Liver (tissue), 9 donors: ENCODE measurements around the gene PRCC. TPM values are rescaled to one million over a fixed set of nuclear protein-coding genes. Genes with fewer than 3 reads are reported as not detected.
"Not testable (repeated sequence)": the region's sequence is repeated elsewhere in the genome, so short reads cannot be mapped to it uniquely, and the experiment has no call there.

Source experiments
- DNase-seq: peaks from one replicate; pipeline ENCODE4 v3.0.0-alpha.2; 2017; ENCODE audit warnings: low spot score
- H3K27ac ChIP-seq, 2 donors: one replicate each; pipeline ENCODE4 v1.7.0; 2013; ENCODE audit warnings: inconsistent platforms in 2 of 2, low read length in 2 of 2, control low read depth in 1 of 2, low read depth in 1 of 2, mild to moderate bottlenecking in 1 of 2
- H3K27me3 ChIP-seq, 4 donors: one replicate each; pipeline versions ENCODE4 v1.6.1 to v1.7.0; 2013; ENCODE audit warnings: low read length in 3 of 4, inconsistent platforms in 1 of 4, mild to moderate bottlenecking in 1 of 4, moderate library complexity in 1 of 4; ENCODE audit not compliant: control insufficient read depth in 4 of 4, insufficient read depth in 4 of 4
- H3K36me3 ChIP-seq, 4 donors: one replicate each; pipeline versions ENCODE4 v1.6.1 to v1.7.0; 2013; ENCODE audit warnings: low read length in 3 of 4, mild to moderate bottlenecking in 3 of 4, low read depth in 1 of 4, moderate library complexity in 1 of 4; ENCODE audit not compliant: control insufficient read depth in 4 of 4, insufficient read depth in 3 of 4
- H3K4me1 ChIP-seq, 4 donors: one replicate each; pipeline versions ENCODE4 v1.6.1 to v1.7.0; 2013; ENCODE audit warnings: low read length in 3 of 4, mild to moderate bottlenecking in 3 of 4, moderate library complexity in 1 of 4; ENCODE audit not compliant: control insufficient read depth in 4 of 4, insufficient read depth in 4 of 4
- H3K4me3 ChIP-seq, 3 donors: one replicate each; pipeline versions ENCODE4 v1.6.1 to v1.7.0; 2013; ENCODE audit warnings: low read length in 3 of 3, control low read depth in 1 of 3, low read depth in 1 of 3, mild to moderate bottlenecking in 1 of 3
- H3K9ac ChIP-seq, 2 donors: one replicate each; pipeline ENCODE4 v1.7.0; 2013; ENCODE audit warnings: low read length in 2 of 2, mild to moderate bottlenecking in 2 of 2, moderate library complexity in 2 of 2, control low read depth in 1 of 2, low read depth in 1 of 2
- H3K9me3 ChIP-seq, 4 donors: one replicate each; pipeline versions ENCODE4 v1.6.1 to v1.7.0; 2013; ENCODE audit warnings: low read length in 3 of 4; ENCODE audit not compliant: control insufficient read depth in 4 of 4
- EGR1 ChIP-seq, 2 donors: IDR thresholded peaks; 2 replicates each; pipeline ENCODE4 v1.6.1; 2016 to 2018; ENCODE audit warnings: antibody characterized with exemption in 2 of 2, low read depth in 2 of 2
- FOXA1 ChIP-seq: IDR thresholded peaks from 2 replicates; pipeline ENCODE4 v1.6.1; 2016; ENCODE audit warnings: antibody characterized with exemption
- FOXA2 ChIP-seq: IDR thresholded peaks from 2 replicates; pipeline ENCODE4 v1.6.1; 2016; ENCODE audit warnings: antibody characterized with exemption
- GABPA ChIP-seq, 2 donors: IDR thresholded peaks in 1 of 2; conservative IDR thresholded peaks in 1 of 2; 2 replicates each; pipeline ENCODE4 v1.6.1; 2016; ENCODE audit warnings: antibody characterized with exemption in 2 of 2, mild to moderate bottlenecking in 1 of 2, moderate library complexity in 1 of 2
- HNF4A ChIP-seq, 2 donors: conservative IDR thresholded peaks; 2 replicates each; pipeline ENCODE4 v1.6.1; 2016; ENCODE audit warnings: antibody characterized with exemption in 2 of 2, mild to moderate bottlenecking in 2 of 2
- HNF4G ChIP-seq: IDR thresholded peaks from 2 replicates; pipeline ENCODE4 v1.6.1; 2016; ENCODE audit warnings: antibody characterized with exemption
- JUND ChIP-seq, 2 donors: IDR thresholded peaks; 2 replicates each; pipeline ENCODE4 v1.6.1; 2016; ENCODE audit warnings: antibody characterized with exemption in 2 of 2
- NR2F2 ChIP-seq: IDR thresholded peaks from 2 replicates; pipeline ENCODE4 v1.6.1; 2016; ENCODE audit warnings: antibody characterized with exemption
- RAD21 ChIP-seq, 2 donors: IDR thresholded peaks; 2 replicates each; pipeline ENCODE4 v1.6.1; 2016; ENCODE audit warnings: antibody characterized with exemption in 2 of 2, mild to moderate bottlenecking in 2 of 2
- SP1 ChIP-seq: IDR thresholded peaks from 2 replicates; pipeline ENCODE4 v1.6.1; 2018; ENCODE audit warnings: antibody characterized with exemption, mild to moderate bottlenecking
- TAF1 ChIP-seq: conservative IDR thresholded peaks from 2 replicates; pipeline ENCODE4 v1.6.1; 2016; ENCODE audit warnings: antibody characterized with exemption, mild to moderate bottlenecking
- WGBS: extraction: QIAGEN DNeasy Blood & Tissue Kit; methylation state at CpG from one replicate; pipeline ENCODE4 v1.1.7; 2013; 5-methylcytosine and 5-hydroxymethylcytosine counted together
- polyA plus RNA-seq, 2 donors: library from polyadenylated mRNA; stranded (reverse) in 1 of 2; unstranded in 1 of 2; fragments of 200-250 nt in 1 of 2; fragments of >200 nt in 1 of 2; fragmentation: Nextera tagmentation in 1 of 2; extraction: Ambion mirVana in 1 of 2; gene quantifications; one replicate each; pipeline versions ENCODE4 v1.2.1 to v1.2.3, GENCODE V29; 2013 to 2015
- total RNA-seq, 2 donors: library from RNA; depleted of rRNA; stranded (reverse); fragments of >200 nt; gene quantifications; one replicate each; pipeline ENCODE4 v1.2.3, GENCODE V29; 2014
- TF ChIP-seq, protein P1 (sequence below): IDR thresholded peaks from 2 replicates; pipeline ENCODE4 v1.6.1; 2016; ENCODE audit warnings: antibody characterized with exemption
- TF ChIP-seq, protein P2 (sequence below): IDR thresholded peaks from 2 replicates; pipeline ENCODE4 v1.6.1; 2016; ENCODE audit warnings: antibody characterized with exemption, mild to moderate bottlenecking
- TF ChIP-seq, protein P3 (sequence below): IDR thresholded peaks from 2 replicates; pipeline ENCODE4 v1.6.1; 2016; ENCODE audit warnings: antibody characterized with exemption
- TF ChIP-seq, protein P4 (sequence below): IDR thresholded peaks from 2 replicates; pipeline ENCODE4 v1.6.1; 2016; ENCODE audit warnings: antibody characterized with exemption
- TF ChIP-seq, protein P5 (sequence below): fragments of 150-350 bp; IDR thresholded peaks from 2 replicates; pipeline ENCODE4 v1.5.1; 2017; ENCODE audit warnings: improper control_type of control experiment, low read depth, low read length; ENCODE audit not compliant: missing input control
- donor health status: healthy.
- donor health status: healthy.
- donor health status: healthy.
- donor health status: healthy.
- donor health status: healthy.

PRCC gene
- total and polyA plus RNA-seq, 4 donors: 8.8 to 19.3 (median 14.3) TPM

DNA sequence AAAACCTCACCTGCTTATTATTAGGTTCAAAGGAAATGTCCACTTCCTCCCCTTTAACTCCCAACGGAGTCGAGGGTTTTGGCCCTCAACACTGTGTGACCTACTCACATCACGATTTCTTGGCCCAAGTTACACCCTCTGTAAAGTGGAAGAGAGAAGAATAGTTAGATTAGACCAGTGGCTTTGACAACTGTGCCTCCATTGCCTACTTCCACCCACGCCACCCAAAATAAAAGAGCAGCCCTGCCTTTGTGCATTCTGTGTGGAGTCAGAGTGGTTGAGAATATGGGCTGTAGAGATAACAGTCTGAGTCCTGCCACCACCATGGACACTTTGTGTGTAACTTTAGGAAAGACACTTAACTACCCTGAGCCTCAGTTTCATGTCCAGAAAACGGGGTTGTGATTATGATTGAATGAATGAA lies 11.8 kb upstream of the PRCC start (continued):
- TF ChIP-seq, protein P1, sequence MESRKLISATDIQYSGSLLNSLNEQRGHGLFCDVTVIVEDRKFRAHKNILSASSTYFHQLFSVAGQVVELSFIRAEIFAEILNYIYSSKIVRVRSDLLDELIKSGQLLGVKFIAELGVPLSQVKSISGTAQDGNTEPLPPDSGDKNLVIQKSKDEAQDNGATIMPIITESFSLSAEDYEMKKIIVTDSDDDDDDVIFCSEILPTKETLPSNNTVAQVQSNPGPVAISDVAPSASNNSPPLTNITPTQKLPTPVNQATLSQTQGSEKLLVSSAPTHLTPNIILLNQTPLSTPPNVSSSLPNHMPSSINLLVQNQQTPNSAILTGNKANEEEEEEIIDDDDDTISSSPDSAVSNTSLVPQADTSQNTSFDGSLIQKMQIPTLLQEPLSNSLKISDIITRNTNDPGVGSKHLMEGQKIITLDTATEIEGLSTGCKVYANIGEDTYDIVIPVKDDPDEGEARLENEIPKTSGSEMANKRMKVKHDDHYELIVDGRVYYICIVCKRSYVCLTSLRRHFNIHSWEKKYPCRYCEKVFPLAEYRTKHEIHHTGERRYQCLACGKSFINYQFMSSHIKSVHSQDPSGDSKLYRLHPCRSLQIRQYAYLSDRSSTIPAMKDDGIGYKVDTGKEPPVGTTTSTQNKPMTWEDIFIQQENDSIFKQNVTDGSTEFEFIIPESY: no peak

DNA sequence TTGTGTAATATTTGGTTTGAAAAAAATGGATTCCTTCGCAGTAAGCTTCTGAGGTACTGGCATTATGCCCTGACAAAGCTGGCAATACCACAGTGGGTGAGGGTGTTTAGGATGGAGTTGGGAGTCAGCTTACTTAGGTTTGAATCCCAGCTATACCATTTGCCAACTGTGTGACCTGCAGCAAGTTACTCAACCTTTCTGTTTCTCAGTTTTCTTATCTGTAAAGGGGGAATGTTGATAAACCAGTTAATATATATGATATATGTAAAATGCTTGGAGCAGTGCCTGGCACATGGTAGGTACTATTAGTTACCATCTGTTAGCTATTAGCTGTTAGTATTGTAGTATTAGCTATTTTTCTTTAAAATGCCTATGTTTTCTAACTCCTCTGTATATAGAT lies 11.0 kb upstream of the PRCC start:
- no peaks in the 10 kb centered on the region for H3K27me3 ChIP-seq
- DNase-seq: no peak
- no peak overlapping the region for H3K9ac ChIP-seq
- no peak overlapping the region for H3K27ac ChIP-seq
- WGBS: 98% methylated on average over 1 of the region's 1 CpG
- TF ChIP-seq FOXA1 (no peak), NR2F2 (no peak), GABPA (IDR thresholded peaks at IDR 0.05 in 1 of 2, conservative IDR thresholded peaks at IDR 0.05 in 1 of 2) (no peak), FOXA2 (no peak), SP1 (no peak), TAF1 (no peak), HNF4G (no peak), HNF4A (conservative IDR thresholded peaks at IDR 0.05) (no peak), RAD21 (IDR thresholded peaks at IDR 0.05) (no peak), EGR1 (IDR thresholded peaks at IDR 0.05; ENCODE audit: low read depth in 2 of 2) (no peak), JUND (IDR thresholded peaks at IDR 0.05) (no peak)
- TF ChIP-seq, protein P2, sequence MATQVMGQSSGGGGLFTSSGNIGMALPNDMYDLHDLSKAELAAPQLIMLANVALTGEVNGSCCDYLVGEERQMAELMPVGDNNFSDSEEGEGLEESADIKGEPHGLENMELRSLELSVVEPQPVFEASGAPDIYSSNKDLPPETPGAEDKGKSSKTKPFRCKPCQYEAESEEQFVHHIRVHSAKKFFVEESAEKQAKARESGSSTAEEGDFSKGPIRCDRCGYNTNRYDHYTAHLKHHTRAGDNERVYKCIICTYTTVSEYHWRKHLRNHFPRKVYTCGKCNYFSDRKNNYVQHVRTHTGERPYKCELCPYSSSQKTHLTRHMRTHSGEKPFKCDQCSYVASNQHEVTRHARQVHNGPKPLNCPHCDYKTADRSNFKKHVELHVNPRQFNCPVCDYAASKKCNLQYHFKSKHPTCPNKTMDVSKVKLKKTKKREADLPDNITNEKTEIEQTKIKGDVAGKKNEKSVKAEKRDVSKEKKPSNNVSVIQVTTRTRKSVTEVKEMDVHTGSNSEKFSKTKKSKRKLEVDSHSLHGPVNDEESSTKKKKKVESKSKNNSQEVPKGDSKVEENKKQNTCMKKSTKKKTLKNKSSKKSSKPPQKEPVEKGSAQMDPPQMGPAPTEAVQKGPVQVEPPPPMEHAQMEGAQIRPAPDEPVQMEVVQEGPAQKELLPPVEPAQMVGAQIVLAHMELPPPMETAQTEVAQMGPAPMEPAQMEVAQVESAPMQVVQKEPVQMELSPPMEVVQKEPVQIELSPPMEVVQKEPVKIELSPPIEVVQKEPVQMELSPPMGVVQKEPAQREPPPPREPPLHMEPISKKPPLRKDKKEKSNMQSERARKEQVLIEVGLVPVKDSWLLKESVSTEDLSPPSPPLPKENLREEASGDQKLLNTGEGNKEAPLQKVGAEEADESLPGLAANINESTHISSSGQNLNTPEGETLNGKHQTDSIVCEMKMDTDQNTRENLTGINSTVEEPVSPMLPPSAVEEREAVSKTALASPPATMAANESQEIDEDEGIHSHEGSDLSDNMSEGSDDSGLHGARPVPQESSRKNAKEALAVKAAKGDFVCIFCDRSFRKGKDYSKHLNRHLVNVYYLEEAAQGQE: no peak
- TF ChIP-seq, protein P3, sequence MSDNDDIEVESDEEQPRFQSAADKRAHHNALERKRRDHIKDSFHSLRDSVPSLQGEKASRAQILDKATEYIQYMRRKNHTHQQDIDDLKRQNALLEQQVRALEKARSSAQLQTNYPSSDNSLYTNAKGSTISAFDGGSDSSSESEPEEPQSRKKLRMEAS: no peak
- TF ChIP-seq, protein P4, sequence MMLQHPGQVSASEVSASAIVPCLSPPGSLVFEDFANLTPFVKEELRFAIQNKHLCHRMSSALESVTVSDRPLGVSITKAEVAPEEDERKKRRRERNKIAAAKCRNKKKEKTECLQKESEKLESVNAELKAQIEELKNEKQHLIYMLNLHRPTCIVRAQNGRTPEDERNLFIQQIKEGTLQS: no peak
- TF ChIP-seq, protein P1: no peak
- TF ChIP-seq, protein P5, sequence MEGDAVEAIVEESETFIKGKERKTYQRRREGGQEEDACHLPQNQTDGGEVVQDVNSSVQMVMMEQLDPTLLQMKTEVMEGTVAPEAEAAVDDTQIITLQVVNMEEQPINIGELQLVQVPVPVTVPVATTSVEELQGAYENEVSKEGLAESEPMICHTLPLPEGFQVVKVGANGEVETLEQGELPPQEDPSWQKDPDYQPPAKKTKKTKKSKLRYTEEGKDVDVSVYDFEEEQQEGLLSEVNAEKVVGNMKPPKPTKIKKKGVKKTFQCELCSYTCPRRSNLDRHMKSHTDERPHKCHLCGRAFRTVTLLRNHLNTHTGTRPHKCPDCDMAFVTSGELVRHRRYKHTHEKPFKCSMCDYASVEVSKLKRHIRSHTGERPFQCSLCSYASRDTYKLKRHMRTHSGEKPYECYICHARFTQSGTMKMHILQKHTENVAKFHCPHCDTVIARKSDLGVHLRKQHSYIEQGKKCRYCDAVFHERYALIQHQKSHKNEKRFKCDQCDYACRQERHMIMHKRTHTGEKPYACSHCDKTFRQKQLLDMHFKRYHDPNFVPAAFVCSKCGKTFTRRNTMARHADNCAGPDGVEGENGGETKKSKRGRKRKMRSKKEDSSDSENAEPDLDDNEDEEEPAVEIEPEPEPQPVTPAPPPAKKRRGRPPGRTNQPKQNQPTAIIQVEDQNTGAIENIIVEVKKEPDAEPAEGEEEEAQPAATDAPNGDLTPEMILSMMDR: no peak
- peaks cover 4 to 17% (median 13%) of the 10 kb centered on the region in 4 donors for H3K4me1 ChIP-seq
- H3K4me3 ChIP-seq: no peak overlapping the region
- H3K36me3 ChIP-seq: no peaks in the 10 kb centered on the region
- H3K9me3 ChIP-seq: no peaks in the 10 kb centered on the region

DNA sequence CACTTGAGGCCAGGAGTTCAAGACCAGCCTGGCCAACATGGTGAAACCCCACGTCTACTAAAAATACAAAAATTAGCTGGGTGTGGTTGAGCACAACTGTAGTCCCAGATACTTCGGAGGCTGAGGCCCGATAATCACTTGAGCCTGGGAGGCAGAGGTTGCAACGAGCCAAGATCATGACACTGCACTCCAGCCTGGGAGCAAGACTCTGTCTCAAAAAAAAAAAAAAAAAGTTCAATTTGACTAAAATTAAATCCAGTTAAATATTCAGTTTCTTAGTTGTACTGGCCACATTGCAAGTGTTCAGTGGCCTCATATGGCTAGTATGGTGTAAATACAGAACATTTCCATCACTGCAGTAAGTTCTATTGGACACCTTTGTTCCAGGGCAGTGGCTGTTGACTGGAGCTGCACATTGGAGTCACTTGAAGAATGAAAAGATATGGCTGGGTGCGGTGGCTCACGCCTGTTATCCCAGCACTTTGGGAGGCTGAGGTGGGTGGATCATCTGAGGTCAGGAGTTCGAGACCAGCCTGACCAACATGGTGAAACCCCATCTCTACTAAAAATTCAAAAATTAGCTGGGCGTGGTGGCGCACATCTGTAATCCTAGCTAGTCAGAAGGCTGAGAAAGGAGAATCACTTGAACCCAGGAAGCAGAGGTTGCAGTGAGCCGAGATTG lies 9.6 kb upstream of the PRCC start:
- WGBS: 97% methylated on average over 10 of the region's 10 CpGs
- DNase-seq: not testable (repeated sequence)

More for the DNA sequence above, 9.6 kb upstream of the PRCC start:
- H3K9me3 ChIP-seq, H3K4me3 ChIP-seq, H3K27ac ChIP-seq, H3K36me3 ChIP-seq, H3K27me3 ChIP-seq, H3K9ac ChIP-seq: not testable (repeated sequence)
- H3K4me1 ChIP-seq: peaks cover 4 to 11% (median 8%) of the 10 kb centered on the region in 4 donors
